DND-41 (cell line): ENCODE measurements around the gene TNFAIP8.

Experiments
- ATAC-seq: fragments of 200-7000 bp; cut with Tn5 transposase; 3 replicates; pipeline ENCODE4 v1.9.1; 2021; ENCODE audit warnings: low read depth; ENCODE audit not compliant: insufficient read depth
- DNase-seq: peaks from one replicate; pipeline ENCODE4 v3.0.0-alpha.2; 2020
- H2AFZ ChIP-seq: 2 replicates; pipeline ENCODE4 v1.6.0; 2012; ENCODE audit warnings: low read depth, low read length
- H3K27ac ChIP-seq: 2 replicates; pipeline ENCODE4 v1.5.1; 2012; ENCODE audit warnings: low read length, inconsistent platforms
- H3K27me3 ChIP-seq: fragments of 200-600 bp; sonication (generic); 2 replicates; pipeline ENCODE4 v1.6.0; 2012; ENCODE audit warnings: low read length, mild to moderate bottlenecking, inconsistent platforms; ENCODE audit not compliant: insufficient read depth, poor library complexity
- H3K36me3 ChIP-seq: 2 replicates; pipeline ENCODE4 v1.5.1; 2012; ENCODE audit warnings: low read length, inconsistent platforms; ENCODE audit not compliant: insufficient read depth
- H3K4me1 ChIP-seq: 2 replicates; pipeline ENCODE4 v1.5.1; 2012; ENCODE audit warnings: mild to moderate bottlenecking, low read length; ENCODE audit not compliant: insufficient read depth
- H3K4me2 ChIP-seq: 2 replicates; pipeline ENCODE4 v1.6.0; 2012; ENCODE audit warnings: mild to moderate bottlenecking, moderate library complexity, low read length, inconsistent platforms; ENCODE audit not compliant: insufficient read depth
- H3K4me3 ChIP-seq, 2 experiments: fragments of 200-600 bp in 1 of 2; shearing (Covaris generic) in 1 of 2; 2 replicates each; pipeline ENCODE4 v1.5.1; 2012 to 2016; ENCODE audit warnings: inconsistent platforms in 2 of 2, low read length in 2 of 2, mild to moderate bottlenecking in 2 of 2, low read depth in 1 of 2, moderate library complexity in 1 of 2
- H3K79me2 ChIP-seq: 2 replicates; pipeline ENCODE4 v1.6.0; 2012; ENCODE audit warnings: low read length, inconsistent platforms; ENCODE audit not compliant: insufficient read depth
- H3K9ac ChIP-seq: 2 replicates; pipeline ENCODE4 v1.6.0; 2012; ENCODE audit warnings: low read depth, mild to moderate bottlenecking, inconsistent platforms, low read length, moderate library complexity
- H3K9me3 ChIP-seq: 2 replicates; pipeline ENCODE4 v1.5.1; 2012; ENCODE audit warnings: low read length, moderate library complexity, mild to moderate bottlenecking, inconsistent platforms; ENCODE audit not compliant: insufficient read depth, severe bottlenecking
- H4K20me1 ChIP-seq: 2 replicates; pipeline ENCODE4 v1.6.0; 2012; ENCODE audit warnings: low read length; ENCODE audit not compliant: insufficient read depth
- EZH2 ChIP-seq: IDR thresholded peaks from 3 replicates; pipeline ENCODE4 v1.6.1; 2012; ENCODE audit warnings: borderline replicate concordance, low read depth, mild to moderate bottlenecking, moderate library complexity, low read length, inconsistent platforms; ENCODE audit not compliant: severe bottlenecking
- TF ChIP-seq, protein P1 (sequence below): IDR thresholded peaks from 2 replicates; pipeline ENCODE4 v1.5.1; 2012; ENCODE audit warnings: borderline replicate concordance, low read length, moderate library complexity, mild to moderate bottlenecking; ENCODE audit not compliant: poor library complexity, severe bottlenecking; ENCODE audit errors: extremely low read depth

The TNFAIP8 gene

GRCh38 chr5:119339965-119340364 lies 15.9 kb upstream of the TNFAIP8 start:
- Histone ChIP-seq H3K4me1 (peaks cover 59% of the 10 kb centered on the region), H2AFZ (no peak overlapping the region), H3K27ac (peak overlapping the region; percentile 58)

DNA sequence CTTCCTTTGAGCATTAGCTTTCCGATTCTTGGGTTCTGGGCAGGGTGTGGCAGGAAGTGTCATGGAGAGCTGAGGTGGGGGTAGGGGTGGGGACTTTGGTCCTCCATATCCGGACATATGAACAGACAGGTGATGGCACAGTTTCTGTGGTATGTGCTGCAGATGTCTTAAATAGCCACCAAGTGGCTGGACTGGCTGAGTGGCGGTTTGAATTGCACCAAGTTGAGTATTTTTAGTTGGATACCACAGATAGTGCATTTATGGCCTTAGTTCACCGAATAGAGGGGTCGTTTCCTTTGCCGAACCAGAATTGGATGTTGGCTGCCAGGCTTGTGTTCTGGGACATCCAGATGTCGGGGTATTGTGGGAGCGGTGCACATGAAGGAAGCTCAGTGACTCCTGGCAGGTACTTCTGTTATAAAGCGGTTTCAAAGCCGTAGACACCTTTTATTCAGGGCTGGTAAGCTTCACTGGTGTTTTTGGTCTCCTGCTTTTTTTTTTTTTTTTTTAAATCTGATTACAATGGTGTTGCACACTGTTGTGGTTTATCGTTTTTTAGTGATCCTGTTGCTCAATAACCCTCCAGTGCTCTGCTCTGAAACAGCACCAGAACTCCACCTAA lies 15.1 kb upstream of the TNFAIP8 start:
- H3K27ac ChIP-seq, result peak overlapping the region; percentile 58
- peak; percentile 57 for DNase-seq
- H3K9me3 ChIP-seq, result no peaks in the 10 kb centered on the region
- H4K20me1 ChIP-seq, result peaks cover 28% of the 10 kb centered on the region
- H3K27me3 ChIP-seq, result no peaks in the 10 kb centered on the region
- H3K9ac ChIP-seq, result no peak overlapping the region
- peaks cover 52% of the 10 kb centered on the region for H3K4me1 ChIP-seq
- H3K36me3 ChIP-seq, result peaks cover 3% of the 10 kb centered on the region
- H3K4me3 ChIP-seq, result no peak overlapping the region
- no peak overlapping the region for H2AFZ ChIP-seq
- peak; percentile 20; the same call in 1 of the 3 replicates for ATAC-seq
- H3K79me2 ChIP-seq, result peaks cover 100% of the 10 kb centered on the region
- TF ChIP-seq EZH2, result no peak
- TF ChIP-seq, protein P1, sequence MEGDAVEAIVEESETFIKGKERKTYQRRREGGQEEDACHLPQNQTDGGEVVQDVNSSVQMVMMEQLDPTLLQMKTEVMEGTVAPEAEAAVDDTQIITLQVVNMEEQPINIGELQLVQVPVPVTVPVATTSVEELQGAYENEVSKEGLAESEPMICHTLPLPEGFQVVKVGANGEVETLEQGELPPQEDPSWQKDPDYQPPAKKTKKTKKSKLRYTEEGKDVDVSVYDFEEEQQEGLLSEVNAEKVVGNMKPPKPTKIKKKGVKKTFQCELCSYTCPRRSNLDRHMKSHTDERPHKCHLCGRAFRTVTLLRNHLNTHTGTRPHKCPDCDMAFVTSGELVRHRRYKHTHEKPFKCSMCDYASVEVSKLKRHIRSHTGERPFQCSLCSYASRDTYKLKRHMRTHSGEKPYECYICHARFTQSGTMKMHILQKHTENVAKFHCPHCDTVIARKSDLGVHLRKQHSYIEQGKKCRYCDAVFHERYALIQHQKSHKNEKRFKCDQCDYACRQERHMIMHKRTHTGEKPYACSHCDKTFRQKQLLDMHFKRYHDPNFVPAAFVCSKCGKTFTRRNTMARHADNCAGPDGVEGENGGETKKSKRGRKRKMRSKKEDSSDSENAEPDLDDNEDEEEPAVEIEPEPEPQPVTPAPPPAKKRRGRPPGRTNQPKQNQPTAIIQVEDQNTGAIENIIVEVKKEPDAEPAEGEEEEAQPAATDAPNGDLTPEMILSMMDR, result no peak
- no peak overlapping the region for H3K4me2 ChIP-seq

More at GRCh38 chr5:119339965-119340364, 15.9 kb upstream of the TNFAIP8 start:
- peak overlapping the region; percentile 11; the same call in 1 of the 2 replicates for H3K4me2 ChIP-seq
- peaks cover 100% of the 10 kb centered on the region for H3K79me2 ChIP-seq
- no peaks in the 10 kb centered on the region for H3K9me3 ChIP-seq
- DNase-seq (no peak), ATAC-seq (peak; percentile 46)
- H3K36me3 ChIP-seq, result peaks cover 3% of the 10 kb centered on the region
- no peaks in the 10 kb centered on the region for H3K27me3 ChIP-seq
- no peak for TF ChIP-seq EZH2
- H4K20me1 ChIP-seq, result peaks cover 28% of the 10 kb centered on the region
- H3K4me3 ChIP-seq, result no peak overlapping the region
- H3K9ac ChIP-seq, result no peak overlapping the region

DNA sequence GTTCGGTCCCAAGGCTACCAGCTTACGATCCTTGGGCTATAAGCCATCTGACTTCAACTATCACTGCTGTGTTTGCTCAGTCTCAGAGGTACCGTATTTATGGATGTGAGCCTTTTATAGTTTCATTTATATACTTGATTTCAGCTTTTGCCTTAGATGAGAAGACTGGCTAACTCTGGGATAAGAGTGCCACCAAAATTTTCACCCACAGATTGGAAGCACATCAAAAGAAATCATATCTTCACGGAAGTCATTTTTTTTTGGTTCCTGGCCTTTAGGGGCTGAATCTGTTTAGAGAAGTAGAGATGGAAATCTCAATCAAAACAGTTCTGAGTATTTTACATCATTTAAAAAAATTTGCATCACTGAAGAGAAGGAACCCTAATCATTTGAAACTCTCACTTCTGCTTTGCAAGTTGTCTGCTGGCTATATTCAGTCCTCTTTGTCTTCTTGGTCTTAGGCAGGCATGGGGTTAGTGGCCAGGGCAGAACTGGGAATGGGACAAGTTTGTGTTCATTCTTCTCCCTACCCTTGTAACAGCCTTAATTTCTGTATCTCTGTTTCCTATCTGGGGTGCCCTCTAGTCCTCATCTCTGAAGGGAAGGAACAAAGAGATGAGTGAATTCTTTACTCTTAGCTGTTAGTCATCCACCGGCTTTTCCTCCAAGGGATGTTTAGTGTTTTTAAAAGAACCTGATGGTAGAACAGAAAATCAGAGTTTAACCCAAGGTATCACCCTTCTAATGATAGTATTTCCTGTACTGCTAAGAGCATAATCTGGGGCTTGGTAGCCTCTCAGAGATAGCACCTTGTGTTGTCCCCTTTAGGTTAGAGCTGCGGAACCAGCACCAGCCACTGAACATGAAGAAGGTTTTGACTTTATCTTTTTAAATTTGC lies 14.1 kb upstream of the TNFAIP8 start:
- ATAC-seq, result no peak
- peaks cover 13% of the 10 kb centered on the region for H3K36me3 ChIP-seq
- H4K20me1 ChIP-seq, result peaks cover 33% of the 10 kb centered on the region
- H3K27me3 ChIP-seq, result no peaks in the 10 kb centered on the region
- H3K9ac ChIP-seq, result no peak overlapping the region
- peaks cover 45% of the 10 kb centered on the region for H3K4me1 ChIP-seq
- H3K27ac ChIP-seq, result peak overlapping the region; percentile 24; the same call in 1 of the 2 replicates
- no peak for DNase-seq
- H2AFZ ChIP-seq, result no peak overlapping the region
- H3K4me2 ChIP-seq, result no peak overlapping the region
- no peak overlapping the region for H3K4me3 ChIP-seq
- peaks cover 100% of the 10 kb centered on the region for H3K79me2 ChIP-seq
- no peaks in the 10 kb centered on the region for H3K9me3 ChIP-seq
- TF ChIP-seq, protein P1, result no peak
- TF ChIP-seq EZH2, result no peak

DNA sequence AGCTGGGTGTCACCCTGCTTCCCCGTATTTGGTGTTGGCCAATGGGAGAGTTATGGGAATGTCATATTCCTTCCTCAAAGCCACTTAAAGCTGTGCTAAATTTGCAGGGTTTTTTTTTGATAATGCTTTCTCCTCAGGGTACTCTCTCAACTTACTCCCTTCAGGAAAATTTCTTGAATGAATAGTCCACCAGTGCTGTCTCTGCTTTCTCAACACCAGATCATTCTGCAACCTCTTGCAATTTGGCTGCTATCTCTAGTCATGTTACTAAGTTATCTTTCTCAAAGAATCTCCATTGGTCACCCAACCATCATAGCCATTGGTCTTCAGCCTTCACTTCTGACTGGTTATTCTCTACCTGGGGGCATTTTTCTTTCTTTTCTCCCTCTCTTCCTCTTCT lies 13.4 kb upstream of the TNFAIP8 start:
- Histone ChIP-seq H3K79me2 (peaks cover 100% of the 10 kb centered on the region), H3K36me3 (peaks cover 14% of the 10 kb centered on the region), H3K4me1 (peaks cover 38% of the 10 kb centered on the region), H3K9me3 (no peaks in the 10 kb centered on the region), H4K20me1 (peaks cover 31% of the 10 kb centered on the region), H3K27ac (peak overlapping the region; percentile 24; the same call in 1 of the 2 replicates), H3K4me3 (no peak overlapping the region), H2AFZ (no peak overlapping the region), H3K9ac (no peak overlapping the region), H3K4me2 (no peak overlapping the region), H3K27me3 (no peaks in the 10 kb centered on the region)
- DNase-seq (no peak), ATAC-seq (no peak)
- no peak for TF ChIP-seq EZH2
